NCI-H226 (cell line): Measurements from ENCODE around the gene SEPSECS.
"Not testable (repeated sequence)": the region's sequence is repeated elsewhere in the genome, so short reads cannot be mapped to it uniquely, and the experiment has no call there.

ENCODE experiments used
- DNase-seq: peaks from one replicate; pipeline ENCODE4 v3.0.0-alpha.2; 2015

The SEPSECS gene

GRCh38 chr4:25107827-25108516 lies 52.3 kb downstream of the SEPSECS start:
- no peak for DNase-seq

- no peak for DNase-seq
Measured at GRCh38 chr4:25106363-25107151, 53.7 kb downstream of the SEPSECS start.

- DNase-seq, result no peak
Measured at GRCh38 chr4:25104591-25104990, 55.7 kb downstream of the SEPSECS start.

GRCh38 chr4:25103418-25103817 lies 56.8 kb downstream of the SEPSECS start:
- DNase-seq, result no peak

GRCh38 chr4:25101836-25102235 lies 58.4 kb downstream of the SEPSECS start:
- no peak for DNase-seq

- no peak for DNase-seq
Measured at GRCh38 chr4:25100710-25101109, 59.5 kb downstream of the SEPSECS start.

GRCh38 chr4:25100021-25100555 lies 60.2 kb downstream of the SEPSECS start:
- no peak for DNase-seq

- DNase-seq, result peak; percentile 74
Measured at GRCh38 chr4:25098964-25099891, 61.0 kb downstream of the SEPSECS start.

- DNase-seq, result no peak
Measured at GRCh38 chr4:25096981-25097443, 63.2 kb downstream of the SEPSECS start.

- DNase-seq, result no peak
Measured at GRCh38 chr4:25096251-25096980, 63.8 kb downstream of the SEPSECS start.

GRCh38 chr4:25095837-25096236 lies 64.4 kb downstream of the SEPSECS start:
- no peak for DNase-seq

GRCh38 chr4:25092139-25092538 lies 68.1 kb downstream of the SEPSECS start:
- no peak for DNase-seq

- DNase-seq, result no peak
Measured at GRCh38 chr4:25090516-25090915, 69.7 kb downstream of the SEPSECS start.

GRCh38 chr4:25089051-25089763 lies 71.0 kb downstream of the SEPSECS start:
- no peak for DNase-seq

GRCh38 chr4:25088093-25088952 lies 71.9 kb downstream of the SEPSECS start:
- DNase-seq, result no peak

- no peak for DNase-seq
Measured at GRCh38 chr4:25085671-25086070, 74.6 kb downstream of the SEPSECS start.

GRCh38 chr4:25083441-25083840 lies 76.8 kb downstream of the SEPSECS start:
- DNase-seq, result not testable (repeated sequence)

- no peak for DNase-seq
Measured at GRCh38 chr4:25081866-25082471, 78.3 kb downstream of the SEPSECS start.

GRCh38 chr4:25080571-25080970 lies 79.7 kb downstream of the SEPSECS start:
- DNase-seq, result no peak

GRCh38 chr4:25078523-25078922 lies 81.7 kb downstream of the SEPSECS start:
- no peak for DNase-seq
